Stimulated activated naive CD8-positive, alpha-beta T cell treated with anti-CD3 and anti-CD28 coated beads, Interleukin-15, amount 100 ng/mL, for 72 hours (primary cell): Measurements from ENCODE around the gene KCNK7.

ENCODE experiments used
- ATAC-seq: fragments of 150-1000 bp; cut with Tn5 transposase; 2 replicates; pipeline ENCODE4 v1.10.0; 2021; ENCODE audit warnings: mild to moderate bottlenecking, moderate library complexity
- DNase-seq, 2 donors: peaks; one replicate each; pipeline ENCODE4 v3.0.0; 2021 to 2022
- H3K27ac Mint-ChIP-seq, 2 donors: one replicate each; pipeline ENCODE4 v1.8.0; 2022; ENCODE audit warnings: mild to moderate bottlenecking in 2 of 2, mixed read lengths in 2 of 2, moderate library complexity in 2 of 2
- H3K27me3 Mint-ChIP-seq: one replicate; pipeline ENCODE4 v1.8.0; 2022; ENCODE audit warnings: mixed read lengths
- H3K4me1 Mint-ChIP-seq: one replicate; pipeline ENCODE4 v1.8.0; 2022; ENCODE audit warnings: mild to moderate bottlenecking, mixed read lengths
- H3K4me3 Mint-ChIP-seq, 2 donors: one replicate each; pipeline ENCODE4 v1.8.0; 2022; ENCODE audit warnings: mild to moderate bottlenecking in 2 of 2, mixed read lengths in 2 of 2, moderate library complexity in 1 of 2
- H3K9me3 Mint-ChIP-seq, 2 donors: one replicate each; pipeline ENCODE4 v1.8.0; 2022; ENCODE audit warnings: mixed read lengths in 2 of 2

The KCNK7 gene

GRCh38 chr11:65588199-65589054 lies 7.2 kb downstream of the KCNK7 start:
- ATAC-seq (peak; percentile 88), DNase-seq (peak; percentile 82 to 90)
- Mint-ChIP-seq H3K27ac (peak overlapping the region; percentile 96 to 97), H3K4me3 (peak overlapping the region; percentile 83 to 85), H3K27me3 (no peaks in the 10 kb centered on the region), H3K4me1 (peaks cover 71% of the 10 kb centered on the region), H3K9me3 (no peaks in the 10 kb centered on the region)

- no peak for DNase-seq
- Mint-ChIP-seq H3K9me3 (no peaks in the 10 kb centered on the region), H3K4me3 (peak overlapping the region in 1 of 2 donors; percentile 31), H3K27ac (no peak overlapping the region), H3K4me1 (peaks cover 80% of the 10 kb centered on the region), H3K27me3 (no peaks in the 10 kb centered on the region)
- no peak for ATAC-seq
Measured at GRCh38 chr11:65586676-65587075, 8.9 kb downstream of the KCNK7 start.

- H3K4me1 Mint-ChIP-seq, result peaks cover 80% of the 10 kb centered on the region
- H3K27me3 Mint-ChIP-seq, result no peaks in the 10 kb centered on the region
- ATAC-seq, result no peak
- H3K27ac Mint-ChIP-seq, result no peak overlapping the region
- no peak overlapping the region for H3K4me3 Mint-ChIP-seq
- H3K9me3 Mint-ChIP-seq, result no peaks in the 10 kb centered on the region
- no peak for DNase-seq
Measured at GRCh38 chr11:65586247-65586630, 9.4 kb downstream of the KCNK7 start.

- no peaks in the 10 kb centered on the region for H3K27me3 Mint-ChIP-seq
- no peak overlapping the region for H3K27ac Mint-ChIP-seq
- H3K9me3 Mint-ChIP-seq, result no peaks in the 10 kb centered on the region
- H3K4me3 Mint-ChIP-seq, result no peak overlapping the region
- H3K4me1 Mint-ChIP-seq, result peaks cover 78% of the 10 kb centered on the region
- ATAC-seq (no peak), DNase-seq (no peak)
Measured at GRCh38 chr11:65585396-65586246, 10.0 kb downstream of the KCNK7 start.

GRCh38 chr11:65584723-65585171 lies 10.9 kb downstream of the KCNK7 start:
- H3K4me3 Mint-ChIP-seq, result no peak overlapping the region
- ATAC-seq (no peak), DNase-seq (no peak)
- H3K27me3 Mint-ChIP-seq, result no peaks in the 10 kb centered on the region
- no peaks in the 10 kb centered on the region for H3K9me3 Mint-ChIP-seq
- H3K4me1 Mint-ChIP-seq, result peaks cover 77% of the 10 kb centered on the region
- no peak overlapping the region for H3K27ac Mint-ChIP-seq

- DNase-seq, result no peak
- Mint-ChIP-seq H3K27ac (no peak overlapping the region), H3K9me3 (no peaks in the 10 kb centered on the region), H3K4me1 (peaks cover 74% of the 10 kb centered on the region), H3K27me3 (no peaks in the 10 kb centered on the region), H3K4me3 (no peak overlapping the region)
- no peak for ATAC-seq
Measured at GRCh38 chr11:65584106-65584505, 11.5 kb downstream of the KCNK7 start.

GRCh38 chr11:65583589-65583988 lies 12.0 kb downstream of the KCNK7 start:
- no peak for DNase-seq
- Mint-ChIP-seq H3K4me3 (no peak overlapping the region), H3K4me1 (peaks cover 74% of the 10 kb centered on the region), H3K27me3 (no peaks in the 10 kb centered on the region), H3K27ac (no peak overlapping the region), H3K9me3 (no peaks in the 10 kb centered on the region)
- no peak for ATAC-seq

- no peak overlapping the region for H3K4me3 Mint-ChIP-seq
- H3K9me3 Mint-ChIP-seq, result no peaks in the 10 kb centered on the region
- peak overlapping the region in 1 of 2 donors; percentile 19 for H3K27ac Mint-ChIP-seq
- peaks cover 74% of the 10 kb centered on the region for H3K4me1 Mint-ChIP-seq
- ATAC-seq, result no peak
- no peak for DNase-seq
- H3K27me3 Mint-ChIP-seq, result no peaks in the 10 kb centered on the region
Measured at GRCh38 chr11:65581928-65582327, 13.7 kb downstream of the KCNK7 start.

- Mint-ChIP-seq H3K9me3 (no peaks in the 10 kb centered on the region), H3K27me3 (no peaks in the 10 kb centered on the region), H3K27ac (no peak overlapping the region), H3K4me3 (no peak overlapping the region), H3K4me1 (peaks cover 69% of the 10 kb centered on the region)
- ATAC-seq (no peak), DNase-seq (no peak)
Measured at GRCh38 chr11:65580756-65581155, 14.8 kb downstream of the KCNK7 start.

GRCh38 chr11:65580031-65580692 lies 15.4 kb downstream of the KCNK7 start:
- ATAC-seq, result no peak
- Mint-ChIP-seq H3K9me3 (no peaks in the 10 kb centered on the region), H3K27me3 (no peaks in the 10 kb centered on the region), H3K4me1 (peaks cover 69% of the 10 kb centered on the region), H3K4me3 (no peak overlapping the region), H3K27ac (no peak overlapping the region)
- DNase-seq, result no peak

- no peaks in the 10 kb centered on the region for H3K9me3 Mint-ChIP-seq
- no peak for DNase-seq
- no peak for ATAC-seq
- H3K27ac Mint-ChIP-seq, result no peak overlapping the region
- H3K4me3 Mint-ChIP-seq, result peak overlapping the region in 1 of 2 donors; percentile 3
- peaks cover 73% of the 10 kb centered on the region for H3K4me1 Mint-ChIP-seq
- H3K27me3 Mint-ChIP-seq, result no peaks in the 10 kb centered on the region
Measured at GRCh38 chr11:65579291-65579690, 16.3 kb downstream of the KCNK7 start.

- ATAC-seq (no peak), DNase-seq (no peak)
- Mint-ChIP-seq H3K9me3 (no peaks in the 10 kb centered on the region), H3K4me1 (peaks cover 74% of the 10 kb centered on the region), H3K27ac (peak overlapping the region in 1 of 2 donors; percentile 56), H3K27me3 (no peaks in the 10 kb centered on the region), H3K4me3 (peak overlapping the region; percentile 44 to 92)
Measured at GRCh38 chr11:65578667-65579066, 16.9 kb downstream of the KCNK7 start.

- peak overlapping the region; percentile 44 to 92 for H3K4me3 Mint-ChIP-seq
- ATAC-seq (no peak), DNase-seq (no peak)
- no peaks in the 10 kb centered on the region for H3K27me3 Mint-ChIP-seq
- no peaks in the 10 kb centered on the region for H3K9me3 Mint-ChIP-seq
- peaks cover 74% of the 10 kb centered on the region for H3K4me1 Mint-ChIP-seq
- peak overlapping the region; percentile 22 to 56 for H3K27ac Mint-ChIP-seq
Measured at GRCh38 chr11:65578134-65578533, 17.5 kb downstream of the KCNK7 start.

GRCh38 chr11:65577756-65578109 lies 17.9 kb downstream of the KCNK7 start:
- ATAC-seq, result no peak
- peaks cover 72% of the 10 kb centered on the region for H3K4me1 Mint-ChIP-seq
- no peak for DNase-seq
- no peaks in the 10 kb centered on the region for H3K27me3 Mint-ChIP-seq
- H3K4me3 Mint-ChIP-seq, result peak overlapping the region; percentile 44 to 92
- no peaks in the 10 kb centered on the region for H3K9me3 Mint-ChIP-seq
- H3K27ac Mint-ChIP-seq, result peak overlapping the region; percentile 22 to 68

- no peaks in the 10 kb centered on the region for H3K9me3 Mint-ChIP-seq
- peak overlapping the region; percentile 76 to 90 for H3K27ac Mint-ChIP-seq
- ATAC-seq, result no peak
- H3K27me3 Mint-ChIP-seq, result no peaks in the 10 kb centered on the region
- peak overlapping the region; percentile 87 to 92 for H3K4me3 Mint-ChIP-seq
- H3K4me1 Mint-ChIP-seq, result peaks cover 70% of the 10 kb centered on the region
- DNase-seq, result no peak
Measured at GRCh38 chr11:65576867-65577755, 18.5 kb downstream of the KCNK7 start.
